ENCODE results near the gene CCDC12. TPM values are rescaled to one million over a fixed set of nuclear protein-coding genes. Genes with fewer than 3 reads are reported as not detected.
A peak's percentile ranks its signal among the peaks of the same experiment; 100 is the strongest.

The CCDC12 gene
- total and polyA plus RNA-seq, 2 of the 13 experiments (the other 11 are each of a cell fraction or from before 2014, with no cell fraction given) = 30.1 to 49.5 TPM

- TF ChIP-seq CEBPB (IDR thresholded peaks at IDR 0.05; ENCODE audit: borderline replicate concordance, low read depth, low read length) (peak; percentile 55; the same call in 1 of the 2 replicates), NFE2L1 (CRISPR knock-in tag; IDR thresholded peaks at IDR 0.05; ENCODE audit: borderline replicate concordance) (no peak), SKIL (CRISPR knock-in tag; IDR thresholded peaks at IDR 0.05; ENCODE audit: borderline replicate concordance) (no peak), ZNF180 (CRISPR knock-in tag; IDR thresholded peaks at IDR 0.05; ENCODE audit: borderline replicate concordance, low read depth) (no peak), SAP130 (CRISPR knock-in tag; IDR thresholded peaks at IDR 0.05; ENCODE audit: low read depth) (no peak), DMAP1 (CRISPR knock-in tag; IDR thresholded peaks at IDR 0.05) (no peak)
- peaks cover 37% of the 10 kb centered on the region for H3K4me1 ChIP-seq (ENCODE audit: insufficient read depth, low read length)
- no peak overlapping the region for H3K27ac ChIP-seq (ENCODE audit: extremely low read length, insufficient read depth, low read length)
- H3K79me2 ChIP-seq (ENCODE audit: insufficient read depth, low read length) = no peaks in the 10 kb centered on the region
- ChIA-PET CTCF (ENCODE audit: low intra/inter-chr PET ratio, low total read pairs) (no interaction called here), POLR2A (interaction anchor here (1.0 kb wide), 1 partner anchor 8 kb away, joined by 6 read pairs; the partner anchor contains the start of gene CCDC12)
- H3K27me3 ChIP-seq (ENCODE audit: control insufficient read depth in 1 of 2, insufficient read depth in 2 of 2, low read length in 2 of 2) = no peaks in the 10 kb centered on the region
- WGBS (ENCODE audit: low lambda C conversion rate) = 85% methylated on average over 7 of the region's 11 CpGs
- H4K20me1 ChIP-seq (ENCODE audit: insufficient read depth, low read length) = no peaks in the 10 kb centered on the region
- DNase-seq (ENCODE audit: low spot score) (no peak), ATAC-seq (no peak), FAIRE-seq (no peak)
- H3K36me3 ChIP-seq (replicated peaks in 1 of 2; ENCODE audit: control insufficient read depth in 1 of 2, insufficient read depth in 2 of 2, low read length in 2 of 2) = no peaks in the 10 kb centered on the region
- H3K9me3 ChIP-seq (ENCODE audit: low read length) = no peaks in the 10 kb centered on the region
- intact Hi-C loops (cut with micrococcal nuclease; ENCODE audit: unreplicated experiment) = no loop called here
- in situ Hi-C loops (cut with HindIII; ENCODE audit: extremely low pct_ligation_motif_present, low pct_unique_long_range_greater_than_20kb) = loop anchor here (5.0 kb wide), 1 partner anchor 53 kb away; no protein-coding TSS in a partner anchor
- no peak overlapping the region for H3K4me3 ChIP-seq (replicated peaks in 1 of 3; ENCODE audit: insufficient read depth in 1 of 3, low read depth in 2 of 3, low read length in 3 of 3)
- no TSS peak for BruUV-seq (replicated peaks)
- H3K9ac ChIP-seq (ENCODE audit: insufficient read depth, low read depth, low read length) = no peak overlapping the region
- no peak overlapping the region for H3K4me2 ChIP-seq (ENCODE audit: low read depth, low read length)
- H2AFZ ChIP-seq (ENCODE audit: low read length) = no peak overlapping the region
These were observed 8.3 kb upstream of the CCDC12 start for GRCh38 chr3:46984591-46985459.
